GM21423 (cell line): Measurements from ENCODE around the gene GPBP1.

Source experiments
- ATAC-seq: cut with Tn5 transposase; IDR thresholded peaks from one replicate; pipeline ENCODE4 v1.9.1; 2021; ENCODE audit warnings: mild to moderate bottlenecking, moderate library complexity; ENCODE audit not compliant: unreplicated experiment

GPBP1 gene

DNA sequence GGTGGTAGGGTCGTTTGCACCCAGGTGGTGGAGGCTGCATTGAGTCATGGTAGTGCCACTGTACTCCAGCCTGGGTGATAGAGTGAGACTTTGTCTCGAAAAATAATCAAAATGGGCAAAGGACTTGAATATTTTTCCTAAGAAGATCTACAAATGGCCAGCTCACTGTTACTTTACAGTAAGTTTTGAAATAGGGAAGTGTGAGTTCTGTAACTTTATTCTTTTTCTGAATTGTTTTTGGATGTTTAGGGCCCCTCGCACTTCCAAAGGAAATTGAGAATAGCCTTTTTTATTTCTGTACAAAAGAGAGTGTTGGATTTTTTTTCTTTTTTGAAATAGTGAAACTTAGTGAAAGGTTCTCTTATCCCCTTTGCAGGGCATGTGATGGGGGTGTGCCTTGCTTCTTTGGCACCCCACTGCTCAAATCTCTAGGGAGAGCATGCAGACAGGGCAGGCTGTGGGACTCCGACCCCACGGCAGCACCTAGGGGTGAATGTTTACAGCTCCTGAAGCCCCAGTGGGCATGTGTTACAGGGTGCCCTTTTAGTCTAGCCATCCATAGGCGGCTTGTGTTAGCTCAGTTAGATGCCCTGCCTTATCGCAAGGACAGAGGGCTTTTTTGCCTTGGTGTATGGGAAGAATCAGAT lies 33.3 kb downstream of the GPBP1 start:
- no peak for ATAC-seq

DNA sequence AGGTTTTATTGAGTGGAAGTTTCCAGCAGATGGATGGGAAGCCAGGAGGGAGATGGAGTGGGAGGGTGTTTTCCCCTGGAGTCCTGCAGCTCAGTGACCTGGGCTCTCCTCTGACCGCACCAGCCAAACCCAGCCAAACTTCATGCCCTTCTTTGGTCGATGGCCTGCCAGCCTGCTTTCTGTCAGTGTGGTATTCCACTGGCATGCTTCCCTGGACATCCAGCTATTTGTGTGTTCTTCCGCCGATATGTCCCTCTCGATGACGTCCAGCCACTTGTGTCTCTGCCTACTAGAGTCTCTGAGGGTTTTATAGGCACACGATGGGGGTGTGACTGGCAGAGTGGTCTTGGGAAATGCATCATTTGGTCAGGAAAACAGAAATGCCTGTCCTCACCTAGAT lies 33.8 kb downstream of the GPBP1 start:
- ATAC-seq = no peak

DNA sequence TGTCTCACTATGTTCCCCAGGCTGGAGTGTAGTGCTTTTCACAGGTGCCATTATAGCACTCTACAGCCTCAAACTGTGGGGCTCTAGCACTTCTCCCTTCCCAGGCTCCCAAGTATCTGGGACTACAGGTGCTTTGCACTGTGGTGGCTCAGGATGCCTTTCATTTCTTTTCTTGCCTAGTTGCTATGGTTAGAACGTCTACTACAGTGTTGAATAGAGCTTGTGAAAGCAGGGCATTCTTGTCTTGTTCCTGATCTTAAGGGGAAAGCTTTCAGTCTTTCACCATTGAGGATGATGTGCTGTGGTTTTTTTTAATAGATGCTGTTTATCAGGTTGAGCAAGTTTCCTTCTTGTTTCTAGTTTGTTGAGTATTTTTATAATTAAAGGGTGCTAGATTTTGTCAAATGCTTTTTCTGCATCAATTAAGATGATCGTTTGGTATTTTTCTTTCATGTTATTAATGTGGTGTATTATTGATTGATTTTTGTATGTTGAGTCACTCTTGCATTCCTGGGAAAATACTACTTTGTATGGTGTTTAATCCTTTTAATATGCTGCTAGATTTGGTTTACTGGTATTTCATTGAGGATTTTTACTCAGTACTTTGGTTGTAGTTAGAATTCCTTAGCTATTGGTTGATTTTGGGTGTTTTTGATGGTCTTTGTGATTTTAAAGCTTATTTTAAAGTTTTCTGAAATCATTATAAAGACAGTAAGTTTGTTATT lies 35.6 kb downstream of the GPBP1 start:
- no peak for ATAC-seq

DNA sequence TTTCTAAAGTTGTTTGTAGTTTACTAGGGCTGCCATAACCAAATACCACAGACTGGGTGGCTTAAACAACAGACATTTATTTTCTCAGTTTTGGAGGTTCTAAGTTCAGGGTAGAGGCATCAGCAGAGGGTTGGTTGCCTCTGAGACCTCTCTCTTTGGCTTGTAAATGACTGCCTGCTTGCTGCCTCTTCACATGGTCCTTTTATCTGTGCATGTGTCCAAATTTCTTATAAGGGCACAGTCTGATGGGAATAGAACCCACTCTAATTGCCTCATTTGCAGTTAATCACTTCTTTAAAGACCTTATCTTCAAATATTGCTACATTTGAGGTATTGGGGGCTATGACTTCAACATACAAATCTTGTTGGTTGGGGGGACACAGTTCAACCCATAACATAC lies 36.8 kb downstream of the GPBP1 start:
- no peak for ATAC-seq

DNA sequence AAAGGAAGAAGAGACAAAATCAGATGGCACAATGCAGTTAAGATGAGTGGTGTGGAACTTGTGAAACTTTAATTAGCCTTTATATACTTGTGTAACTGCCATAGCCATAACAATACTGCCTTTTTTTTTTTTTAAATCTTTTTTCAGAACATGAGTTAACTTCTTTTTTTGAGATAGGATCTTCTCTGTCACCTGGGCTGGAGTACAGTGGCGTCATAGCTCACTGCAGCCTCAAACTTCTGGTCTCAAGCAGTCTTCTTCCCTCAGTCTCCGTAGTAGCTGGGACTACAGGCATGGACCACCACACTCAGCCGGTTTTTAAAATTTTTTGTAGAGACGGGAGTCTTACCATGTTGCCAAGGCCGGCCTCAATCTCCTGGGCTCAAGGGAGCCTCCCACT lies 37.2 kb downstream of the GPBP1 start:
- ATAC-seq = no peak

DNA sequence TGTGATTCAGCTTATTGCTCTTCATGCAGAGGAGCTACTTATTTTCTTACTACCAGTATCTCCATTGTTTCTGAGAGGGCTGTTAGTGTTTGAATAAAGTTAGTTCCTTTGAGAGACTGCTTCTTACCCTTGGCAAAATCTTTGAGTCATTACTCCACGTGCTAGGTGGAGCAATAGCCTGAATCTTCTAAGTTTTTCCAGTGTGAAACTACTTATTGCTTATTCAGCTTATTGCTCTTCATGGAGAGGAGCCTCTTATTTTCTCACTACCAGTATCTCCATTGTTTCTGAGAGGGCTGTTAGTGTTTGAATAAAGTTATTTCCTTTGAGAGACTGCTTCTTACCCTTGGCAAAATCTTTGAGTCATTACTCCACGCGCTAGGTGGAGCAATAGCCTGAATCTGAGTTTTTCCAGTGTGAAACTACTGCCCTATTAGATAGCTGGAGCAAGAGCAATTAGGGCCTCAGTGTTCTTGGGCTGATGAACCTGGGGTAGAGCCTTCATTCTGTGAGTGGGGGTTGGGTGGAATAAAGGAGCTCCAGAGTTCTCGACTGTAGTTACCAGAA lies 41.9 kb downstream of the GPBP1 start:
- ATAC-seq = no peak

DNA sequence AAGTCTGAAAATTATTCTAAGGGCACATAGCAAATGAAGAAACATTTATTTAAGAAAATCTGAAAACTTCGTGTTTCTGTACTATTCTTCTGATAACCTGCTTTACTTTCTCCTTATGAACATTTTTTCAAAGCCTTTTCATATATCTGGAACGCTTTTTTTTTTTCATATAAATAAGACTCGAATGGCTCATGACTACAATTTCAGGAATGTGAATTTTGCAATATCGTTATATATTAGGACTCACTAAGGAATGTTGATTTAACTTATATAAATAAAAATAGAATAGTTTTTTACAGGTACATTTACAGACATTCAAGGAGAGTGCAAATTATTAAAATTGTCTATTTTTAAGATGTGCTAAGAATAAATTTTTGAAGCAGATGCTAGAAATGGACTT lies 42.9 kb downstream of the GPBP1 start:
- ATAC-seq = no peak

DNA sequence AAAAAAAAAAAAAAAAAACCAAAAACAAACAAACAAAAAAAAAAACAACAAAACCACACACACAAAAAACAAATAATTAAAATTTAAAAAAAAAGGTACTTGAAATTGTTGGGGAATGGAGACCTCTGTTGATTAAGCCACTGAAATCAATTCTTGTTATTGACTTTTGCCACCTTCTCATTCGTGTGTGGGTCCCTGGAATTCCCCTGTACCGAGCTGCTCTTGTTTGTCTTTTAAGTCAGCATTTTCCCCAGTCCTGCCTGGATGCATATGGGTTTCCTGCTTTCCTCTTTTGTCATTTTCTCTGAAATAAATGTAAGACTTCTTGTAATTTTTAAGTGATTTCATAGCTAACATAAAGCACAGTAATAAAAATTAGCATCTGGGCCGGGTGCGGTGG lies 45.5 kb downstream of the GPBP1 start:
- ATAC-seq = no peak

DNA sequence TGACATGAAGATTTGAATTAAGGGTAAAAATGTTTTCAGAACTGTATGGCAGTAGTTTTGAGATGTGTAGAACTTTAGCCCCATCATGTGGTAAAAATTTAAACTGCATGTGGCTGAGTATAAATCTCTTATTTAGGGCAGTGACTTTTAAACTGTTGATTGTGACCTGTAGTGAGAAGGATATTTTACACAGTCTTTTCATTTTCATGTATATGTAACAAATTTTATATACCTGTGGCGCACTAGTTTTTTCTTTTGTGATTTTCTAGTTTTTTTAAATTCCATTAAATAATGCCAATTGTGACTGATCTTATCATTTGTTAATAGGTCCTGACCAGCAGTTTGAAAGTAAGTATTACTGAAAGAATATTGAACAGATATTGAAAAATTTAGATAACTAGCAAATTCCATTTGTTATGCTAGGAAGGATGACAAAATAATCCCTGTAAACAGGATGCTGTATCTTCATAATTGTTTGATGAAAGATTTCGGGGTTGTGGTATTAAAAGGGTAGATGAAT lies 47.2 kb downstream of the GPBP1 start:
- no peak for ATAC-seq

DNA sequence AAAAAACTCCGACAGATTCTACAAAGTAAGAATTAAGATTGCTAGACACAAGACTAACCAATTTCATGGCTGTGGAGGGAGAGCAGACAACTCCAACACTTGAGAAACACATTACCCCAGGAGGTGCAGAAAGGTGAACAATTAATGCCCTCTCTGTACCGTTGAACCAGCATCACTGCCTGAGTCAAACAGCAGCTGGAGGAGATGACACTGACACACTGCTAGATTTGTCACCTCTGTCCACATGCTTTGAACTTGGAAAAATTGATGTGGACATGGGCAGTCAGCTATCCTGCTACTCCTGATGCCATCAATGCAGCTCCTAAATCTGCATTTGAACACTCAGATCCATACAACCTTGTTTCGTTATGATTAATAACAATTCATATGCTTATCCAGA lies 51.7 kb downstream of the GPBP1 start:
- ATAC-seq = no peak

DNA sequence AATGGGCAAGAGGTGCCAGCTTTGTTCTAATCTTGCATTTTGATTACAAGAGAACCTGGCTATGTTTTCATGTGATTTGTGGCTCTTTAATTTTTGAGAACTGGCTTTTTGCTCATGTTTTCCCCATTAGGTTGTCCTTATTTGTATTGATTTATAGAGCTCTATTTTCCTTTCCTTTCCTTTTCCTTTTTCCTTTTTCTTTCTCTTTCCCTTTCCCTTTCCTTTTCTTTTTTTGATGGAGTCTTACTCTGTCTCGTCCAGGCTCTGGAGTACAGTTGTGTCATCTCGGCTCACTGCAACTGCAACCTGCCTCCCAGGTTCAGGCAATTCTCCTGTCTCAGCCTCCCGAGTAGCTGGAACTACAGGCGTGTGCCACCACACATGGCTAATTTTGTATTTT lies 55.5 kb downstream of the GPBP1 start:
- ATAC-seq = no peak

DNA sequence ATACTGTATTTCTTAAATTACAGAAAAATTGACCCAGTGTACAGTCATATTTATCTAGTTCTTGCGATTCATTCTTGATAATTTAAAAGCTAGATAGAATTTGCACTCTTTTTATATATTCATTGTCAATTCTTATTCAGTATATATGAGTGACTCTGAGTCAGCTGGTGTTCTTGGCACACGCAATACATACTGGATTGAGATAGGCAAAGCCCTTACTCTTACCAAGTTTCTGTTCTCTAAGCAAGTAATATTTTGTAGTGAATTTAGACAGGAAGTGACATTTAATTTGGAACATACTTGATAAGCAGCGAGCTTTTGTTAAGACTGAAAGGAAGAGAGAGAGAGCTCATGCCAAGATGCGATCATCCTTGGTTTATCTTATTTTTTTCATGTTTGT lies 57.7 kb downstream of the GPBP1 start:
- ATAC-seq = no peak

DNA sequence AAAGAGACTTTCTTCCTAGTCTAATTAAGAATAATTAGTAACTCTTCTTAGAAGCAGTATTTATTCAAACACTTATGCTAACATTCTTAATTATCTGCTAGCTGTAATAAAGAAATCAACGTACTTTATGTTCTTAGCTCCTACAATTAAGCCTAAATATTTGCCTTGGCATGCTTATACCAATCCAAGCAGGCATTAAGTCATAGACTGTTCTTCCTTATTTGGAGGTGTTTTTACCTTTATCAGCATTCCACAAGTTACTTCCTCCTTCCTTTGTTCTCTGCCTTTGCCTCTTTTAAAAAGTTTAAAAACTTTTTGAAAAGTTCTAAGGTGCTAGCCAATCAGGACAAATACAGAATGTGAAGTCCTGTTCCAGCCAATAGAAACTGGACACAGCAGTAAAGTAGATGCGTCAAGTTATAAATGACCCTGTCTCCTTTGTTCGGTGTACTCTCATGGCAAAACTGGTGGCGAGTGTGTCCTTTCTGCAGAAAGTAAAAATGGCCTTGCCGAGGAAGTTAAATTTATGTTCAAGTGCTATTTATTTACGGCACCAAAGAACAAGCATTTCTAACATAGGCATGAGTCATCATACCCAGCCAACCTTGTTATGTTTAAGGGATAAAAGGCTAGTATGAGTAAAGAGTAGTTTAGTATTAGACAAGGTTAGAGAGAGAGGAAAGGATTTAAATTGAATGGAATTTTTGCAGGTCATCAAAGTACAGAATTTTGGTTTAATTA lies 58.6 kb downstream of the GPBP1 start:
- no peak for ATAC-seq

DNA sequence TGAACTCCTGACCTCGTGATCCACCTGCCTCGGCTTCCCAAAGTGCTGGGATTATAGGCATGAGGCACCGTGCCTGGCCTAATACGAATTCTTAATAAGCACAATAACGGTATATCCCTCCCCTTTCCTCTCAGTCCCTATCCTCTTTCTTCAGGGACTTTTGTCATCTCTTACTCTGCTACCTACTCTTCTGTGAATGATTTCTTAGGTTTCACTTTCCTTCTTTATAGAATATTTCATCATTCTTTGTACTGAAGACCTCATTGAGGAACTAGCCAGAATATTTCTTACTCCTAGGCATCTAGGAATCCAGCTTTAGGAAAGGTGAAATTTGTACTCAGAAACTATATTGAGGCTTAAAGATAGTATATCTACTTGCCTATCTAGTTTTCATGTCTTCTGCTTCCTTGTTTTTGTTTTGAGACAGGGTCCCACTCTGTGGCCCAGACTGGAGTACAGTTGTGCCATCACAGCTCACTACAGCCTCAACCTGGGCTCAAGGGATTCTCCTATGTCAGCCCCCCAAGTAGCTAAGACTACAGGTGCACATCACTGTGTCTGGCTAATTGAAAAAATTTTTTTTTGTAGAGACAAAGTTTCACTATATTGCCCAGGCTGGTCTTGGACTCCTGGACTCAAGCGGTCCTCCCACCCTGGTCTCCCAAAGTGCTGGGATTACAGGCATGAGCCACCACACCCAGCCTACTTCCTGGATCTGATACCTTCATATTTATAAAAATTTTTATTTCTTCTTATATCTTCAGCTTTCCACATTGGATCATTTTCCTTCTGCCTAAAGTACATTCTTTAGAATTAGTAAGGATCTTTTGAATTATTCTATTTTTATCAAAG lies 69.7 kb downstream of the GPBP1 start:
- ATAC-seq = peak; percentile 78

DNA sequence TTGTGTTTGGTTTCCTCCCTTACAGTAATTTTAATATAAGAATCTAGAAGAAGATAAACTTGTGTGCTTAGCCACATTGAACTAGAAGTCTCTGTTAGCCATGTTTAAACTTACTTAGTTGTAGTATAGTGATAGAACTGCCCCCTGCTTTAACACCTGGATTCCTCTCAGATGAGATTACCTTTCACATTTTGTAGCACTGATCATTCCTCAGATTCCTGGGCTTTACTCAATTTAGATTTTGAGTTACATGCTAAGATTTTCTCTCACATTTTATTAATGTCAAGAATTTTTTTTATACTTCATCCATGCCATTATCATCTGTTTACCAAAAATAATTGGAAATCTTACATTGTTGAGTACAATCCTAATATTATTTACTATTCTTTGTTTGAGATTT lies 70.5 kb downstream of the GPBP1 start:
- ATAC-seq = no peak

DNA sequence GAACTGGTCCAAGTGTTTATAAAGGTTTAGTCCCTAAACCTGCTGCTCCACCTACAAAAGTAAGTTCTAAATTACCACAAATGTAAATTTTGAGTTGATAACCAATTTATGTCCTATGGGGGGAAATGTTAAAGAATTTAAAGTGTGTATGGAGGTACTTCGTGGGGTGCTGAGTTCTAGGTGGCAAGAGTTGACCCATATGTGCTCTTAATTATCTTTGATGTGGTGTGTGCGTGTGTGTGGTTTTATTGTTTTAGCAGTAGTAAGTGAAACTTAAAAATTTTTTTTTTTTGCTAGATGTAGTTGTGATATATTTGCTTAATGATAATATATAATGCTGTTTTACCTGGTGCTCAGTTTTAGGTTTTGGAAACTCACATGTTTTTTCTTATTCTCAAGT lies 72.6 kb downstream of the GPBP1 start:
- ATAC-seq = no peak

DNA sequence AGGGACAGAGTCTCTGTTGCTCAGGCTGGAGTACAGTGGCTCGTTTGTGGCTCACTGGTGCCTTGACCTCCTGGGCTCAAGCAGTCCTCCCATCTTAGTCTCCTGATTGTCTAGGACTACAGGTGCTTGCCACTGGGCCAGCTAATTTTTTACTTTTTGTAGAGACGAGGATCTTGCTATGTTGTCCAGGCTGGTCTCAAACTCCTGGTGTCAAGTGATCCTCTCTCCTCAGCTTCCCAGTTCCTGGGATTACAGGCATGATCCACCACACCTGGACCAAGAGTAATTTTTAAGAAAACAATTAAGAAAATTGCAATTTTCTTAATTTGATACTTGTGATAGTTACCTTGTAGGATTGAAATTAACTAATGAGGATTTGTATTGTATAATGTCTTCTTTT lies 73.9 kb downstream of the GPBP1 start:
- no peak for ATAC-seq

DNA sequence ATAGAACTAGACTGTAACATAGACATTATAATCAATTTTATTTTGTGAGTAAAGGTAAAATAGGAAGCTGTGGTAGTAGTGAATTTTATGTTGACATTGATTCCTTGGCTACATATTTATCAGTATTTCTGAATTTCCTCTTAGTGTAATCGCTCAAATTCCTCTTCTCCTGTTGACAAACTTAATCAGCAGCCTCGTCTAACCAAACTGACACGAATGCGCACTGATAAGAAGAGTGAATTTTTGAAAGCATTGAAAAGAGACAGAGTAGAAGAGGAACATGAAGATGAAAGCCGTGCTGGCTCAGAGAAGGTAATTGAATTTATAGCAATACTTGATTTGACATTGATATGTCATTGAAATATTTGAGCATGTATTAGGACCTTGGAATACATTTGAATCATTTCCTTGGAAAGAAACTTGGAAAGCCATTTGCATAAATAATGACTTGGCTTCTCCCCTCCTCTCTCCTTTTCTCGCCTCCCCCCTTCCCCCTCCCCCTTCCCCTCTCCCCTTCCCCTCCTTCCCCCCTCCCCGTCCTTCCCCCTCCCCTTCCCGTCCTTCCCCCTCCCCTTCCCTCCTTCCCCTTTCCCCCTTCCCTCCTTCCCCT lies 75.5 kb downstream of the GPBP1 start:
- no peak for ATAC-seq

DNA sequence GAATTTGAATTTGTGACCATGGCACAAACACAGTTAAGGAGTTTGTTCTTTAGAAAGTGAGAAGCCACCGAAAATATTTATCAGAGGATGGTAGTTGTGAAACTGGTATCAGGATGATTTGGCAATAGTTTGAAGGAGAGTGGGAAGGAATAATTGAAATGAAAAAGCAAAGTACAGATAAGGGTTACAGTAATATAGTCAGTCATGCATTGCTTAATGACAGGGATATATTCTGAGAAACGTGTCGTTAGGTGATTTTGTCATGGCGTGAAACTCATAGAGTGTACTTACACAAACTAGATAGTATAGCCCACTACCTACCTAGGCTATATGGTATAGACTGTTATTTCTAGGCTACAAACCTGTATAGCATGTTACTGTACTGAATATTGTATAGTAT lies 84.2 kb downstream of the GPBP1 start:
- ATAC-seq = no peak

DNA sequence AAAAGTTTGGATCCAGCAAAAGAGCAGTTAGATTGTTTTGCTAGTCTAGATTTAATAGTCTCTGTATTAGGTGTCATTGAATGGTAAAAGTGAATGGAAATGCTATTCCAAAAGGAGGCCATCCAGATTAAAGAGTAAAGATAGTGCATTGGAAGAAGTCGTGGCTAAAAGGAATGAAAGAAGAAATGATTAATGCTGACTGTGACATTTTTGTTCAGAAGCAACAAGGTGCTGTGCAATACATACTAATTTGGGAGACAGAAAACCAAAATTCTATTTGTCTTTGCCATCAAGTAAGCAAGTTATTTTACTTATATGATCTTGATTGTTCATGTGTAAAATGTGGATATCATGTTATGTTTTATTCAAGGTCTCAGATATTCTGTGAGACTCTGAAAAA lies 85.1 kb downstream of the GPBP1 start:
- no peak for ATAC-seq
